ENCODE measurements around the gene LRRC10B.
A peak's percentile ranks its signal among the peaks of the same experiment; 100 is the strongest.

Gene LRRC10B

GRCh38 chr11:61544466-61544865 is 35.9 kb downstream of the LRRC10B start:
- no peak overlapping the region for H3K4me3 ChIP-seq (ENCODE audit: low read depth, low read length)
- no peak for DNase-seq (ENCODE audit: low read depth)
- TF ChIP-seq CTCF (IDR thresholded peaks at IDR 0.05; ENCODE audit: low read depth, low read length, missing control alignments): no peak
- in situ Hi-C loops (cut with HindIII; ENCODE audit: low sequenced_read_pairs): no loop called here

- in situ Hi-C loops (cut with HindIII; ENCODE audit: low sequenced_read_pairs): no loop called here
- DNase-seq (ENCODE audit: low read depth): no peak
- TF ChIP-seq CTCF (IDR thresholded peaks at IDR 0.05; ENCODE audit: low read depth, low read length, missing control alignments): peak; percentile 40
- H3K4me3 ChIP-seq (ENCODE audit: low read depth, low read length): no peak overlapping the region
These were observed 36.8 kb downstream of the LRRC10B start for GRCh38 chr11:61545341-61545740.

- DNase-seq (ENCODE audit: low read depth): no peak
- TF ChIP-seq CTCF (IDR thresholded peaks at IDR 0.05; ENCODE audit: low read depth, low read length, missing control alignments): no peak
- H3K4me3 ChIP-seq (ENCODE audit: low read depth, low read length): no peak overlapping the region
- in situ Hi-C loops (cut with HindIII; ENCODE audit: low sequenced_read_pairs): no loop called here
These were observed 37.4 kb downstream of the LRRC10B start for GRCh38 chr11:61545921-61546320.

- H3K4me3 ChIP-seq (ENCODE audit: low read depth, low read length): no peak overlapping the region
- TF ChIP-seq CTCF (IDR thresholded peaks at IDR 0.05; ENCODE audit: low read depth, low read length, missing control alignments): no peak
- no peak for DNase-seq (ENCODE audit: low read depth)
- in situ Hi-C loops (cut with HindIII; ENCODE audit: low sequenced_read_pairs): no loop called here
These were observed 38.1 kb downstream of the LRRC10B start for GRCh38 chr11:61546663-61547062.

- no peak overlapping the region for H3K4me3 ChIP-seq (ENCODE audit: low read depth, low read length)
- DNase-seq (ENCODE audit: low read depth): no peak
- no peak for TF ChIP-seq CTCF (IDR thresholded peaks at IDR 0.05; ENCODE audit: low read depth, low read length, missing control alignments)
- in situ Hi-C loops (cut with HindIII; ENCODE audit: low sequenced_read_pairs): no loop called here
These were observed 38.7 kb downstream of the LRRC10B start for GRCh38 chr11:61547246-61547645.

- H3K4me3 ChIP-seq (ENCODE audit: low read depth, low read length): no peak overlapping the region
- in situ Hi-C loops (cut with HindIII; ENCODE audit: low sequenced_read_pairs): no loop called here
- no peak for TF ChIP-seq CTCF (IDR thresholded peaks at IDR 0.05; ENCODE audit: low read depth, low read length, missing control alignments)
These were observed 40.6 kb downstream of the LRRC10B start for GRCh38 chr11:61549177-61549576.

More at GRCh38 chr11:61549177-61549576, 40.6 kb downstream of the LRRC10B start:
- no peak for DNase-seq (ENCODE audit: low read depth)

Measured in astrocyte of the cerebellum (primary cell).